Measurements from ENCODE around the gene PSMB2.

PSMB2 gene

DNA sequence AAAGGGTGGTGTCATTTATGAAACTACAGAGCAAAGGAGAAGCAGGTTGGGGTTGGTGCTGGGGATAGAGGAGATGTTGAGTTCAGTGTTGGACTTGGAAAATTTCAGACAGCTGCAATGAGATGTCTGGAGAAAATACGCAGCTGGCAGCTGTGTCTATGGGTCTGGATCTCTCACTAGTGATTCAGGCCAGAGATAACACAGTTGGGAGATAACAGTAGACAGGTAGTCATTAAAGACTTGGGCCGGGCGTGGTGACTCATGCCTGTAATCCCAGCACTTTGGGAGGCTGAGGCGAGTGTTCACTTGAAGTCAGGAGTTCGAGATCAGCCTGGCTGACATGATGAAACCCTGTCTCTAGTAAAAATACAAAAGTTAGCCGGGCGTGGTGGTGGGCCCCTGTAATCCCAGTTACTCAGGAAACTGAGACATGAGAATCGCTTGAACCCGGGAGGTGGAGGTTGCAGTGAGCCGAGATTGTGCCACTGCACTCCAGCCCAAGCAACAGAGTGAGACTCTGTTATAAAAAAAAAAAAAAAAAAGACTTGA is 70.7 kb downstream of the PSMB2 start:
- no peak for DNase-seq (ENCODE audit: low read depth)
- no peak overlapping the region for H3K4me3 ChIP-seq (ENCODE audit: control insufficient read depth, low read depth, low read length)
- TF ChIP-seq CTCF (conservative IDR thresholded peaks at IDR 0.05; ENCODE audit: control insufficient read depth, insufficient read depth, low read depth, low read length): no peak

GRCh38 chr1:35569936-35570335 is 71.4 kb downstream of the PSMB2 start:
- no peak for TF ChIP-seq CTCF (conservative IDR thresholded peaks at IDR 0.05; ENCODE audit: control insufficient read depth, insufficient read depth, low read depth, low read length)
- no peak overlapping the region for H3K4me3 ChIP-seq (ENCODE audit: control insufficient read depth, low read depth, low read length)
- peak; percentile 70 for DNase-seq (ENCODE audit: low read depth)

DNA sequence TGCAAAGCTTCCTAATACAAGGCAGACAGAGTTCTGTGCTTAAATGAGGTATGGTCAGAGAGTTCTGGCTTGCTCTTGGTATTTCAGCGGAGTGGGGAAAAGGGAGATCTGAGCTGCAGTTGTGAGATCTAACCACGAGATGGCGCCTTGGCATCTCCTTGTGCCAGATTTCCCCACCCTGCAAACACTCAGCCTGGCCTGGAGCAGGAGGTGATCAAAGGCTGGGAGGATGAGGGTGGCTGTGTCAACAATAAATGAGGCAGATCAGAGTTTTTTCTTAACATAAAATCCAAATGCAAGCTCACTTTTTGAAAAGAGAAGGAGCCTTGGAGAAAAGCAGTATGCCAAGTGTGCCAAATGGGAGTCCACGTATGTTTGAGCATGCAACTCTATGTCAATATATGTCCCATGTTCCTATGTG is 72.3 kb downstream of the PSMB2 start:
- H3K4me3 ChIP-seq (ENCODE audit: control insufficient read depth, low read depth, low read length): no peak overlapping the region
- peak; percentile 71 for DNase-seq (ENCODE audit: low read depth)
- TF ChIP-seq CTCF (conservative IDR thresholded peaks at IDR 0.05; ENCODE audit: control insufficient read depth, insufficient read depth, low read depth, low read length): peak; percentile 94

GRCh38 chr1:35567947-35568558 is 73.3 kb downstream of the PSMB2 start:
- DNase-seq (ENCODE audit: low read depth): no peak
- H3K4me3 ChIP-seq (ENCODE audit: control insufficient read depth, low read depth, low read length): no peak overlapping the region
- no peak for TF ChIP-seq CTCF (conservative IDR thresholded peaks at IDR 0.05; ENCODE audit: control insufficient read depth, insufficient read depth, low read depth, low read length)

DNA sequence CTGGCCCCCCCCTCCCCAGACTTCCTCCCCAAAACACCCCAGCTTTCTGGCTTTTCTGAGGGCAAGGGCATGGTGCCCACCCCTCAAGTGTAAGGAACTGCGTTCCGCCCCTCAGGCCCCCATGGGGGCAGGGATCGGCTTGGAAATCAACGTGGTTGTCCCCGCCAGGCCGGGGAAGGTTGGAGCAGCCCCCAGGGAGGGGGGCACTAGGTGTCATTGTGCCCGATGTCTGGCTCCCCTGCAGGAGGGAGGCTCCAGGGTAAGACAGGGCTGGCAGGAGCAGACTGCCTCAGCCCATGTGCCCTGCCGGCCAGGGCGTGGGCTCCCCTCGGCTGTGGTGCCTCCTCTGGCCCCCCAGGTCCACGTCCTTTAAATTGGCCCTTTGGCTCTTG is 75.6 kb downstream of the PSMB2 start:
- no peak overlapping the region for H3K4me3 ChIP-seq (ENCODE audit: control insufficient read depth, low read depth, low read length)
- no peak for DNase-seq (ENCODE audit: low read depth)
- TF ChIP-seq CTCF (conservative IDR thresholded peaks at IDR 0.05; ENCODE audit: control insufficient read depth, insufficient read depth, low read depth, low read length): no peak

- no peak for DNase-seq (ENCODE audit: low read depth)
- no peak overlapping the region for H3K4me3 ChIP-seq (ENCODE audit: control insufficient read depth, low read depth, low read length)
- TF ChIP-seq CTCF (conservative IDR thresholded peaks at IDR 0.05; ENCODE audit: control insufficient read depth, insufficient read depth, low read depth, low read length): no peak
Measured at GRCh38 chr1:35564884-35565741, 76.2 kb downstream of the PSMB2 start.

Data from fibroblast of mammary gland (primary cell).